SK-N-SH (cell line): ENCODE results near the gene SAE1. TPM values are rescaled to one million over a fixed set of nuclear protein-coding genes. Genes with fewer than 3 reads are reported as not detected.

Experiments used
- CTCF ChIA-PET: fragments of 300-600, 350-600 bp; formaldehyde crosslinking; extraction: SDS; loops from one replicate; lab custom pipeline; 2021; lab: Yijun Ruan, JAX
- POLR2A ChIA-PET: fragments of 350-600 bp; sonication (Branson Sonifier 250); formaldehyde crosslinking; extraction: SDS; loops from one replicate; lab custom pipeline; 2020; ENCODE audit warnings: antibody characterized with exemption, inconsistent platforms; lab: Yijun Ruan, JAX
- DNase-seq: peaks from one replicate; pipeline ENCODE4 v3.0.0; 2012
- H2AFZ ChIP-seq: fragments of 200-600 bp; sonication (generic); 2 replicates; pipeline ENCODE4 v1.8.1; 2016; ENCODE audit warnings: antibody characterized with exemption, mild to moderate bottlenecking, low read depth
- H3F3A ChIP-seq: fragments of 200-600 bp; sonication (generic); replicated peaks from 2 replicates; pipeline ENCODE3; 2016; ENCODE audit warnings: antibody characterized with exemption, mild to moderate bottlenecking; ENCODE audit not compliant: insufficient read depth
- H3K27ac ChIP-seq, 2 experiments: fragments of 200-500 bp in 1 of 2; fragments of 200-600 bp in 1 of 2; sonication (Bioruptor generic) in 1 of 2; sonication (generic), shearing (Covaris generic) in 1 of 2; 2 replicates each; pipeline versions ENCODE4 v1.5.1 to v1.6.1; 2014 to 2016; ENCODE audit warnings: low read depth in 2 of 2, inconsistent platforms in 1 of 2, low read length in 1 of 2, mild to moderate bottlenecking in 1 of 2, mixed read lengths in 1 of 2
- H3K27me3 ChIP-seq: fragments of 200-600 bp; sonication (generic), shearing (Covaris generic); 2 replicates; pipeline ENCODE4 v1.6.1; 2016; ENCODE audit warnings: mixed run types; ENCODE audit not compliant: insufficient read depth
- H3K36me3 ChIP-seq, 2 experiments: fragments of 200-500 bp in 1 of 2; fragments of 200-600 bp in 1 of 2; sonication (Bioruptor generic) in 1 of 2; sonication (generic) in 1 of 2; replicated peaks in 1 of 2; 2 replicates each; pipeline versions ENCODE3 to v1.5.1; 2014 to 2016; ENCODE audit warnings: low read length in 1 of 2, mild to moderate bottlenecking in 1 of 2; ENCODE audit not compliant: insufficient read depth in 2 of 2, control insufficient read depth in 1 of 2
- H3K4me1 ChIP-seq, 2 experiments: fragments of 200-500 bp in 1 of 2; fragments of 200-600 bp in 1 of 2; sonication (Bioruptor generic) in 1 of 2; sonication (generic), shearing (Covaris generic) in 1 of 2; 2 replicates each; pipeline versions ENCODE4 v1.5.1 to v1.6.1; 2014 to 2016; ENCODE audit warnings: low read depth in 1 of 2, low read length in 1 of 2, mixed run types in 1 of 2; ENCODE audit not compliant: insufficient read depth in 2 of 2, control insufficient read depth in 1 of 2
- H3K4me2 ChIP-seq: fragments of 200-600 bp; sonication (generic), shearing (Covaris generic); 2 replicates; pipeline ENCODE4 v1.6.1; 2017; ENCODE audit warnings: mixed run types
- H3K4me3 ChIP-seq, 2 experiments: fragments of 200-500 bp in 1 of 2; fragments of 200-600 bp in 1 of 2; sonication (Bioruptor generic) in 1 of 2; sonication (generic), shearing (Covaris generic) in 1 of 2; 2 replicates each; pipeline versions ENCODE4 v1.5.1 to v1.8.1; 2014 to 2016; ENCODE audit warnings: low read depth in 2 of 2, inconsistent platforms in 1 of 2, low read length in 1 of 2, mild to moderate bottlenecking in 1 of 2, mixed read lengths in 1 of 2, moderate library complexity in 1 of 2
- H3K79me2 ChIP-seq: fragments of 200-600 bp; sonication (generic); 2 replicates; pipeline ENCODE4 v1.8.1; 2017; ENCODE audit warnings: mild to moderate bottlenecking; ENCODE audit not compliant: insufficient read depth
- H3K9ac ChIP-seq: fragments of 200-600 bp; sonication (generic); 2 replicates; pipeline ENCODE4 v1.6.1; 2017; ENCODE audit warnings: mixed run types
- H3K9me2 ChIP-seq: fragments of 200-600 bp; sonication (generic); 2 replicates; pipeline ENCODE4 v1.6.1; 2017; ENCODE audit warnings: mixed run types
- H3K9me3 ChIP-seq: fragments of 200-600 bp; sonication (generic); 2 replicates; pipeline ENCODE4 v1.6.1; 2017; ENCODE audit warnings: mixed run types, mild to moderate bottlenecking, moderate library complexity
- H4K20me1 ChIP-seq: fragments of 200-600 bp; sonication (generic); 2 replicates; pipeline ENCODE4 v1.6.1; 2017; ENCODE audit warnings: mild to moderate bottlenecking, mixed run types; ENCODE audit not compliant: insufficient read depth
- CHD2 ChIP-seq: fragments of 150-350 bp; IDR thresholded peaks from 2 replicates; pipeline ENCODE4 v1.6.1; 2018; ENCODE audit warnings: low read length; ENCODE audit not compliant: partially characterized antibody
- EP300 ChIP-seq, 2 experiments: IDR thresholded peaks; 2 replicates each; pipeline versions ENCODE4 v1.4.0 to v1.6.1; 2012; ENCODE audit warnings: borderline replicate concordance in 1 of 2, low read depth in 1 of 2, low read length in 1 of 2
- FOSL2 ChIP-seq: IDR thresholded peaks from 2 replicates; pipeline ENCODE4 v1.4.0; 2012; ENCODE audit warnings: low read depth, mild to moderate bottlenecking, moderate library complexity, borderline replicate concordance
- FOXJ3 ChIP-seq: sonication (generic); formaldehyde crosslinking; IDR thresholded peaks from 2 replicates; pipeline ENCODE4 v1.5.1; 2020; ENCODE audit warnings: mild to moderate bottlenecking, missing genetic modification reagents
- JUND ChIP-seq: IDR thresholded peaks from 2 replicates; pipeline ENCODE4 v1.4.0; 2012
- NRF1 ChIP-seq: IDR thresholded peaks from 2 replicates; pipeline ENCODE4 v1.6.1; 2012; ENCODE audit warnings: low read depth, mild to moderate bottlenecking, low read length
- RAD21 ChIP-seq: IDR thresholded peaks from 2 replicates; pipeline ENCODE4 v1.6.1; 2012; ENCODE audit warnings: mild to moderate bottlenecking, low read length
- RCOR1 ChIP-seq: fragments of 150-350 bp; IDR thresholded peaks from 2 replicates; pipeline ENCODE4 v1.6.1; 2017; ENCODE audit warnings: antibody characterized with exemption, low read length
- RFX5 ChIP-seq: IDR thresholded peaks from 2 replicates; pipeline ENCODE4 v1.6.1; 2012; ENCODE audit warnings: mild to moderate bottlenecking, improper control_type of control experiment, low read length
- RXRA ChIP-seq: IDR thresholded peaks from 2 replicates; pipeline ENCODE4 v1.4.0; 2012; ENCODE audit warnings: low read depth, mild to moderate bottlenecking, borderline replicate concordance
- SIN3A ChIP-seq: IDR thresholded peaks from 2 replicates; pipeline ENCODE4 v1.6.1; 2012; ENCODE audit warnings: low read depth, mild to moderate bottlenecking, low read length, moderate library complexity, borderline replicate concordance
- SMC3 ChIP-seq: IDR thresholded peaks from 2 replicates; pipeline ENCODE4 v1.6.1; 2012; ENCODE audit warnings: low read depth, low read length, improper control_type of control experiment
- TAF1 ChIP-seq: IDR thresholded peaks from 2 replicates; pipeline ENCODE4 v1.6.1; 2012; ENCODE audit warnings: low read depth, mild to moderate bottlenecking, low read length, moderate library complexity, borderline replicate concordance
- TCF12 ChIP-seq: IDR thresholded peaks from 2 replicates; pipeline ENCODE4 v1.4.0; 2012
- TEAD4 ChIP-seq: IDR thresholded peaks from 2 replicates; pipeline ENCODE4 v1.4.0; 2012; ENCODE audit warnings: mild to moderate bottlenecking, borderline replicate concordance; ENCODE audit not compliant: insufficient read depth
- WGBS: methylation state at CpG from one replicate; pipeline ENCODE4 v1.1.6; 2017; ENCODE audit warnings: low lambda C conversion rate; 5-methylcytosine and 5-hydroxymethylcytosine counted together
- polyA plus RNA-seq, 3 experiments: library from polyadenylated mRNA; depleted of rRNA; stranded (reverse); fragments of >200 nt; gene quantifications; 2 replicates each; pipeline ENCODE4 v1.2.3, GENCODE V29; 2012
- TF ChIP-seq, protein P1 (sequence below): IDR thresholded peaks from 2 replicates; pipeline ENCODE4 v1.4.0; 2012; ENCODE audit warnings: low read depth
- TF ChIP-seq, protein P2 (sequence below): IDR thresholded peaks from 2 replicates; pipeline ENCODE4 v1.4.0; 2012; ENCODE audit warnings: low read depth, borderline replicate concordance
- TF ChIP-seq, protein P3 (sequence below): fragments of 150-350 bp; IDR thresholded peaks from 2 replicates; pipeline ENCODE4 v1.6.1; 2017; ENCODE audit warnings: antibody characterized with exemption, low read length, low read depth, borderline replicate concordance
- TF ChIP-seq, protein P4 (sequence below): IDR thresholded peaks from 2 replicates; pipeline ENCODE4; 2012
- TF ChIP-seq, protein P5 (sequence below): fragments of 200-600 bp; sonication (generic); IDR thresholded peaks from 2 replicates; pipeline ENCODE4 v1.6.1; 2017; ENCODE audit warnings: antibody characterized with exemption, mild to moderate bottlenecking, moderate library complexity

SAE1 gene
- polyA plus RNA-seq, 1 of the 3 experiments (the other 2 are of a cell fraction), result 123 TPM

DNA sequence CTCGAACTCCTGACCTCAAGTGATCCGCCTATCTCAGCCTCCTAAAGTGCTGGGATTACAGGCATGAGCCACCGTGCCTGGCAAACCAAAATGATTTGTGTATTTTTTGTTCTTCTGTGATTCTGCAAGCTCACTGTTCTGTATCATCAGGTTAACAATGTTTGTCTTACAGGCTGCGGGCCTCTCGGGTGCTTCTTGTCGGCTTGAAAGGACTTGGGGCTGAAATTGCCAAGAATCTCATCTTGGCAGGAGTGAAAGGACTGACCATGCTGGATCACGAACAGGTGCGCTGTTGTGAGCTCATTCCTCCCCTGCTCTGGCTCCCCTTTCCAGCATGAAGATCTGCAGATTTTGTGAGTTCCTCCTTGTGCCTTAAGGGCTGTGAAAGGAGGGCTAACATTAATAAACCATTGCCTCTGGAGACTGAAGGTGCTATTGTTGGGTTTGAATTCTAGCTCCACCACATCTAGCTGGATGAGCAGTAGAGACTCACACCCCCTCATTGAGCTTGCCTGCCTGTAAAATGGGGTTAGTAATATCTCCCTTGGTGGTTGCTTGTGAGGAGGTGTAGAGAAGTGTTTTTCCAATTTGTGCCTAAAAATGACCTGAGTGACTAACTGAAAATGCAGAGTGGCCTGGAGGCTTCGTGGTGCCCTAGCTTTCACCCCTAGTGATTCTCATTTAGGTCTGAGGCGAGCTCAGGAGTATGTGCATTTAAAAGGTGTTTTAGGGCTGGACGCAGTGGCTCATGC is 12.9 kb downstream of the SAE1 start:
- Histone ChIP-seq H3K27me3 (no peaks in the 10 kb centered on the region), H3K36me3 (peaks cover 23 to 36% of the 10 kb centered on the region in 2 experiments), H3K4me3 (no peak overlapping the region), H3K4me2 (no peak overlapping the region), H4K20me1 (peaks cover 48% of the 10 kb centered on the region), H3K4me1 (peaks cover 0 to 12% of the 10 kb centered on the region in 2 experiments; a peak in 1 of 4 replicates)
- POLR2A ChIA-PET, result no interaction called here
- TF ChIP-seq, protein P1, sequence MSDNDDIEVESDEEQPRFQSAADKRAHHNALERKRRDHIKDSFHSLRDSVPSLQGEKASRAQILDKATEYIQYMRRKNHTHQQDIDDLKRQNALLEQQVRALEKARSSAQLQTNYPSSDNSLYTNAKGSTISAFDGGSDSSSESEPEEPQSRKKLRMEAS, result no peak
- TF ChIP-seq CHD2, result no peak
- TF ChIP-seq, protein P2, sequence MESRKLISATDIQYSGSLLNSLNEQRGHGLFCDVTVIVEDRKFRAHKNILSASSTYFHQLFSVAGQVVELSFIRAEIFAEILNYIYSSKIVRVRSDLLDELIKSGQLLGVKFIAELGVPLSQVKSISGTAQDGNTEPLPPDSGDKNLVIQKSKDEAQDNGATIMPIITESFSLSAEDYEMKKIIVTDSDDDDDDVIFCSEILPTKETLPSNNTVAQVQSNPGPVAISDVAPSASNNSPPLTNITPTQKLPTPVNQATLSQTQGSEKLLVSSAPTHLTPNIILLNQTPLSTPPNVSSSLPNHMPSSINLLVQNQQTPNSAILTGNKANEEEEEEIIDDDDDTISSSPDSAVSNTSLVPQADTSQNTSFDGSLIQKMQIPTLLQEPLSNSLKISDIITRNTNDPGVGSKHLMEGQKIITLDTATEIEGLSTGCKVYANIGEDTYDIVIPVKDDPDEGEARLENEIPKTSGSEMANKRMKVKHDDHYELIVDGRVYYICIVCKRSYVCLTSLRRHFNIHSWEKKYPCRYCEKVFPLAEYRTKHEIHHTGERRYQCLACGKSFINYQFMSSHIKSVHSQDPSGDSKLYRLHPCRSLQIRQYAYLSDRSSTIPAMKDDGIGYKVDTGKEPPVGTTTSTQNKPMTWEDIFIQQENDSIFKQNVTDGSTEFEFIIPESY, result no peak
- TF ChIP-seq TCF12, result no peak
- TF ChIP-seq, protein P3, sequence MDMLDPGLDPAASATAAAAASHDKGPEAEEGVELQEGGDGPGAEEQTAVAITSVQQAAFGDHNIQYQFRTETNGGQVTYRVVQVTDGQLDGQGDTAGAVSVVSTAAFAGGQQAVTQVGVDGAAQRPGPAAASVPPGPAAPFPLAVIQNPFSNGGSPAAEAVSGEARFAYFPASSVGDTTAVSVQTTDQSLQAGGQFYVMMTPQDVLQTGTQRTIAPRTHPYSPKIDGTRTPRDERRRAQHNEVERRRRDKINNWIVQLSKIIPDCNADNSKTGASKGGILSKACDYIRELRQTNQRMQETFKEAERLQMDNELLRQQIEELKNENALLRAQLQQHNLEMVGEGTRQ, result no peak
- no peak for TF ChIP-seq RCOR1
- TF ChIP-seq, protein P4, sequence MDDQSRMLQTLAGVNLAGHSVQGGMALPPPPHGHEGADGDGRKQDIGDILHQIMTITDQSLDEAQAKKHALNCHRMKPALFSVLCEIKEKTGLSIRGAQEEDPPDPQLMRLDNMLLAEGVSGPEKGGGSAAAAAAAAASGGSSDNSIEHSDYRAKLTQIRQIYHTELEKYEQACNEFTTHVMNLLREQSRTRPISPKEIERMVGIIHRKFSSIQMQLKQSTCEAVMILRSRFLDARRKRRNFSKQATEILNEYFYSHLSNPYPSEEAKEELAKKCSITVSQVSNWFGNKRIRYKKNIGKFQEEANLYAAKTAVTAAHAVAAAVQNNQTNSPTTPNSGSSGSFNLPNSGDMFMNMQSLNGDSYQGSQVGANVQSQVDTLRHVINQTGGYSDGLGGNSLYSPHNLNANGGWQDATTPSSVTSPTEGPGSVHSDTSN, result no peak
- no peak for TF ChIP-seq SMC3
- TF ChIP-seq FOSL2, result no peak
- TF ChIP-seq RAD21, result no peak
- no peak for TF ChIP-seq TAF1
- TF ChIP-seq JUND, result no peak
- TF ChIP-seq TEAD4, result no peak
- TF ChIP-seq SIN3A, result no peak
- no peak for TF ChIP-seq RXRA
- no peak for TF ChIP-seq RFX5
- TF ChIP-seq, protein P5, sequence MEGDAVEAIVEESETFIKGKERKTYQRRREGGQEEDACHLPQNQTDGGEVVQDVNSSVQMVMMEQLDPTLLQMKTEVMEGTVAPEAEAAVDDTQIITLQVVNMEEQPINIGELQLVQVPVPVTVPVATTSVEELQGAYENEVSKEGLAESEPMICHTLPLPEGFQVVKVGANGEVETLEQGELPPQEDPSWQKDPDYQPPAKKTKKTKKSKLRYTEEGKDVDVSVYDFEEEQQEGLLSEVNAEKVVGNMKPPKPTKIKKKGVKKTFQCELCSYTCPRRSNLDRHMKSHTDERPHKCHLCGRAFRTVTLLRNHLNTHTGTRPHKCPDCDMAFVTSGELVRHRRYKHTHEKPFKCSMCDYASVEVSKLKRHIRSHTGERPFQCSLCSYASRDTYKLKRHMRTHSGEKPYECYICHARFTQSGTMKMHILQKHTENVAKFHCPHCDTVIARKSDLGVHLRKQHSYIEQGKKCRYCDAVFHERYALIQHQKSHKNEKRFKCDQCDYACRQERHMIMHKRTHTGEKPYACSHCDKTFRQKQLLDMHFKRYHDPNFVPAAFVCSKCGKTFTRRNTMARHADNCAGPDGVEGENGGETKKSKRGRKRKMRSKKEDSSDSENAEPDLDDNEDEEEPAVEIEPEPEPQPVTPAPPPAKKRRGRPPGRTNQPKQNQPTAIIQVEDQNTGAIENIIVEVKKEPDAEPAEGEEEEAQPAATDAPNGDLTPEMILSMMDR, result no peak
- no peak for TF ChIP-seq FOXJ3 (CRISPR knock-in tag)
- TF ChIP-seq NRF1, result no peak
- TF ChIP-seq EP300 (IDR thresholded peaks at IDR 0.05; ENCODE audit: borderline replicate concordance in 1 of 2, low read depth in 1 of 2, low read length in 1 of 2), result no peak
- TF ChIP-seq, all 33 proteins: peak for 0
- WGBS, result 89% methylated on average over 11 of the region's 11 CpGs
- no peak overlapping the region for H2AFZ ChIP-seq
- peaks cover 12% of the 10 kb centered on the region for H3F3A ChIP-seq
- H3K9ac ChIP-seq, result no peak overlapping the region
- H3K9me2 ChIP-seq, result no peaks in the 10 kb centered on the region
- no peak for DNase-seq
- CTCF ChIA-PET, result interaction anchor here (0.9 to 3.2 kb wide), 7 partner anchors 18 to 104 kb away, joined by 3 to 11 read pairs (median 6); no protein-coding TSS in a partner anchor
- peaks cover 100% of the 10 kb centered on the region for H3K79me2 ChIP-seq
- no peak overlapping the region for H3K27ac ChIP-seq
- no peaks in the 10 kb centered on the region for H3K9me3 ChIP-seq
